GM21515 (cell line): Measurements from ENCODE around the gene NXPE4.
"Not testable (repeated sequence)": the region's sequence is repeated elsewhere in the genome, so short reads cannot be mapped to it uniquely, and the experiment has no call there.

Experiments used
- ATAC-seq: cut with Tn5 transposase; IDR thresholded peaks from one replicate; pipeline ENCODE4 v1.9.1; 2021; ENCODE audit not compliant: unreplicated experiment

The NXPE4 gene

GRCh38 chr11:114595571-114595970 is at the start of gene NXPE4:
NXPE4 (minus strand) TSS chr11:114595786; CDS start chr11:114594759, 1,027 bp downstream.
- ATAC-seq = no peak

GRCh38 chr11:114639440-114639839 is 43.9 kb upstream of the NXPE4 start:
- not testable (repeated sequence) for ATAC-seq

GRCh38 chr11:114631445-114631965 is 35.9 kb upstream of the NXPE4 start:
- not testable (repeated sequence) for ATAC-seq

- no peak for ATAC-seq
Measured at GRCh38 chr11:114625294-114625693, 29.7 kb upstream of the NXPE4 start.

GRCh38 chr11:114624455-114625207 is 29.0 kb upstream of the NXPE4 start:
- no peak for ATAC-seq

DNA sequence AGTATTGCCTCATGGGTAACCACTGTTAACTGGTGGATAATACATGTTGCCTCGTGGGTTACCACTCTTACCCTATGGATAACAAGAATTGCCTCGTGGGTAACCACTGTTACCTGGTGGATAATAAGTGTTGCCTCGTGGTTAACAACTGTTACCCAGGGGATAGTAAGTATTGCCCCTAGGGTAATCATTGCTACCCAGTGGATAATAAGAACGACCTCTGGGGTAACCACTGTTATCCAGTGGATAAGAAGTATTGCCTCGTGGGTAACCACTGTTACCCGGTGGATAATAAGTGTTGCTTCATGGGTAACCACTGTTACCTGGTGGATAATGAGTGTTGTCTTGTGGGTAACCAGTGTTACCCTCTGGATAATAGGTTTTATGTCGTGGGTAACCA is 28.1 kb upstream of the NXPE4 start:
- ATAC-seq = no peak

DNA sequence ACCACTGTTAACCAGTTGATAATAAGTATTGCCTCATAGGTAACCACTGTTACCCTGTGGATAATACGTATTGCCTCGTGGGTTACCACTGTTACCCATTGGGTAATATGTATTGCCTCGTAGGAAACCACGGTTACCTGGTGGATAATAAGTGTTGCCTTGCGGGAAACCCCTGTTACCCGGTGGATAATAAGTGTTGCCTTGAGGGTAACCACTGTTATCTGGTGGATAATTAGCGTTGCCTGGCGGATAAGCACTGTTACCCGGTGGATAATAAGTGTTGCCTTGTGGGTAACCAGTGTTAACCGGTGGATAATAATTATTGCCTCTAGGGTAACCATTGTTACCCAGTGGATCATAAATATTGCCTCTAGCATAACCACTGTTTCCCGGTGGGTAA is 27.3 kb upstream of the NXPE4 start:
- no peak for ATAC-seq

DNA sequence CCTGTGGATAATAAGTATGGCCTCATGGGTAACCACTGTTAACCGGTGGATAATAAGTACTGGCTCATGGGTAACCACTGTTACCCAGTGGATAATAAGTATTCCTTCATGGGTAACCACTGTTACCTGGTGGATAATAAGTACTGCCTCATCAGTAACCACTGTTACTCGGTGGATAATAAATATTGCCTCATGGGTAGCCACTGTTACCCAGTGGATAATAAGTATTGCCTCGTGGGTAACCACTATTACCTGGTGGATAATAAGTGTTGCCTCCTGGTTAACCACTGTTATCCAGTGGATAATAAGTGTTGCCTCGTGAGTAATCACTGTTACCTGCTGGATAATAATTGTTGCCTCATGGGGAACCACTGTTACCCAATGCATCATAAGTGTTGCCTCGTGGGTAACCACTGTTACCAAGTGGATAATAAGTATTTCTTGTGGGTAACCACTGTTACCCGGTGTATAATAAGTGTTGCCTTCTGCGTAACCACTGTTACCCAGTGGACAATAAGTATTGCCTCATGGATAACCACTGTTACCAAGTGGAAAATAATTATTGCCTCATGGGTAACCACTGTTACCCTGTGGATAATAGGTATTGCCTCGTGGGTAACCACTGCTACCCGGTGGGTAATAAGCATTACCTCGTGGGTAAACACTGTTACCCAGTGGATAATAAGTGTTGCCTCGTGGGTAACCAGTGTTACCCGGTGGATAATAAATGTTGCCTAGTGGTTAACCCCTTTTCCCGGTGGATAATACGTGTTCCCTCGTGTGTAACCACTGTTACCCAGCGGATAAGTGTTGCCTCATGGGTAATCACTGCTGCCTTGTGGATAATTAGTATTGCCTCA is 26.6 kb upstream of the NXPE4 start:
- no peak for ATAC-seq

DNA sequence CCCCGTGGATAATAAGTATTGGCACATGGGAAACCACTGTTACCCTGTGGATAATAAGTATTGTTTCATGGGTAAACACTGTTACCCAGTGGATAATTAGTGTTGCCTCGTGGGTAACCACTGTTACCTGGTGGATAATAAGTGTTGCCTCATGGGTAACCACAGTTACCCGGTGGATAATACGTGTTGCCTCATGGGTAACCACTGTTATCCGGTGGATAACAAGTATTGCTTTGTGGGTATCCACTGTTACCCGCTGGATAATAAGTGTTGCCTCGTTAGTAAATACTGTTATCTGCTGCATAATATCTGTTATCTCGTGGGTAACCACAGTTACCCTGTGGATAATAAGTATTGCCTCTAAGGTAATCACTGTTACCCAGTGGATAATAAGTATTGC is 25.5 kb upstream of the NXPE4 start:
- no peak for ATAC-seq

- ATAC-seq = no peak
Measured at GRCh38 chr11:114619659-114620173, 24.1 kb upstream of the NXPE4 start.

- no peak for ATAC-seq
Measured at GRCh38 chr11:114618139-114618538, 22.6 kb upstream of the NXPE4 start.

GRCh38 chr11:114617157-114618124 is 21.9 kb upstream of the NXPE4 start:
- ATAC-seq = no peak

DNA sequence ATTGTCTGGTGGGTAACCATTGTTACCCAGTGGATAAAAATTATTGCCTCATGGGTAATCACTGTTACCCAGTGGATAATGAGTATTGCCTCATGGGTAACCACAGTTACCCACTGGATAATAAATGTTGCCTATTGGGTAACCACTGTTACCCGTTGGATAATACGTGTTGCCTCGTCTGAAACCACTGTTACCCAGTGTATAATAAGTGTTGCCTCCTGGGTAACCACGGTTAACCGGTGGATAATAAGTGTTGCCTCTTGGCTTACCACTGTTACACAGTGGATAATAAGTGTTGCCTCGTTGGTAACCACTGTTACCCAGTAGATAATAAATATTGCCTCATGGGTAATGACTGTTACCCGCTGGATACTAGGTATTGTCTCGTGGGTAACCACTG is 20.9 kb upstream of the NXPE4 start:
- ATAC-seq = no peak

GRCh38 chr11:114615448-114616361 is 20.1 kb upstream of the NXPE4 start:
- ATAC-seq = no peak

DNA sequence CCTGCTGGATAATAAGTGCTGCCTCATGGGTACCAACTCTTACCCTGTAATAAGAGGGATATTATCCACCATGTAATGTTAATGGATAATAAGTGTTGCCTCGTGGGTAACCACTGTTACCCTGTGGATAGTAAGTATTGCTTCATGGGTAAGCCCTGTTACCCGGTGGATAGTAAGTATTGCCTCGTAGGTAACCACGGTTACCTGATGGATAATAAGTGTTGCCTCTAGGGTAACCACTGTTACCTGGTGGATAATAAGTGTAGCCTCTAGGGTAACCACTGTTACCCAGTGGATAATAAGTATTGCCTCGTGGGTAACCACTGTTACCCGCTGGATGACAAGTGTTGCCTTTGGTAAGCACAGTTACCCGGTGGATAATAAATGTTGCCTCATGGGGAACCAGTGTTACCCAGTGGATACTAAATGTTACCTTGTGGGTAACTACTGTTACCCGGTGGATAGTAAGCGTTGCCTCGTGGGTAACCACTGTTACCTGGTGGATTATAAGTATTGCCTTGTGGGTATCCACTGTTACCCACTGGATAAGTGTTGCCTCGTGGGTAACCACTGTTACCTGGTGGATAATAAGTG is 18.6 kb upstream of the NXPE4 start:
- ATAC-seq = no peak

GRCh38 chr11:114613094-114613493 is 17.5 kb upstream of the NXPE4 start:
- not testable (repeated sequence) for ATAC-seq

GRCh38 chr11:114612686-114613085 is 17.1 kb upstream of the NXPE4 start:
- no peak for ATAC-seq

- ATAC-seq = not testable (repeated sequence)
Measured at GRCh38 chr11:114612199-114612598, 16.6 kb upstream of the NXPE4 start.
